ENCODE results near the gene SYCP2L. TPM values are rescaled to one million over a fixed set of nuclear protein-coding genes. Genes with fewer than 3 reads are reported as not detected.

Gene SYCP2L
- total and polyA plus RNA-seq, 2 donors (not counting 1 experiment from before 2014, with no cell fraction given) = 0.19 TPM; not detected in 1

GRCh38 chr6:10854922-10855632, 31.8 kb upstream of the SYCP2L start:
- ChIA-PET POLR2A (no interaction called here), CTCF (no interaction called here)
- Histone ChIP-seq H3K9me3 (ENCODE audit: control extremely low read depth in 1 of 3, control insufficient read depth in 2 of 3, insufficient read depth in 1 of 3, low read length in 2 of 3) (peaks cover 3 to 11% (median 8%) of the 10 kb centered on the region in 3 donors), H2AFZ (ENCODE audit: insufficient read depth, low read depth, low read length, poor library complexity, severe bottlenecking) (no peak overlapping the region), H3K4me2 (replicated peaks; ENCODE audit: low read depth, low read length, poor library complexity, severe bottlenecking) (no peak overlapping the region), H4K20me1 (ENCODE audit: control insufficient read depth, insufficient read depth, low read length, poor library complexity, severe bottlenecking) (no peaks in the 10 kb centered on the region), H3K4me1 (ENCODE audit: control insufficient read depth in 2 of 2, insufficient read depth in 2 of 2, low read length in 2 of 2) (no peaks in the 10 kb centered on the region), H3K9ac (ENCODE audit: low read length) (no peak overlapping the region), H3K36me3 (replicated peaks in 1 of 2; ENCODE audit: control extremely low read depth in 1 of 2, control insufficient read depth in 1 of 2, extremely low read depth in 1 of 2, insufficient read depth in 2 of 2, low read length in 1 of 2) (no peaks in the 10 kb centered on the region), H3K79me2 (ENCODE audit: control insufficient read depth, insufficient read depth, low read length) (no peaks in the 10 kb centered on the region), H3K27ac (ENCODE audit: low read length in 2 of 2) (no peak overlapping the region), H3K4me3 (ENCODE audit: control extremely low read depth in 1 of 5, extremely low read depth in 1 of 5, insufficient read depth in 1 of 5, low read depth in 2 of 5, low read length in 4 of 5) (no peak overlapping the region), H3K27me3 (replicated peaks in 1 of 4; ENCODE audit: control extremely low read depth in 1 of 4, control insufficient read depth in 3 of 4, insufficient read depth in 4 of 4, low read length in 3 of 4) (no peaks in the 10 kb centered on the region)
- peaks cover 8% of the 10 kb centered on the region for H3K27me3 Mint-ChIP-seq
- DNase-seq = no peak
- no peak for ATAC-seq (ENCODE audit: low read depth)
- 47% methylated on average over 4 of the region's 7 CpGs for WGBS (ENCODE audit: insufficient coverage)
- TF ChIP-seq EZH2 (IDR thresholded peaks at IDR 0.05; ENCODE audit: borderline replicate concordance, insufficient read depth, low read depth, low read length, poor library complexity, severe bottlenecking) = no peak
- no peak for TF ChIP-seq CTCF (IDR thresholded peaks at IDR 0.05)
- intact Hi-C loops (cut with micrococcal nuclease) = no loop called here
- H3K4me1 Mint-ChIP-seq = peaks cover 6% of the 10 kb centered on the region
- no peak overlapping the region for H3K4me3 Mint-ChIP-seq
- H3K27ac Mint-ChIP-seq = no peak overlapping the region
- H3K9me3 Mint-ChIP-seq (ENCODE audit: insufficient read depth) = peaks cover 11% of the 10 kb centered on the region

GRCh38 chr6:10857259-10857658, 29.6 kb upstream of the SYCP2L start:
- H3K36me3 ChIP-seq (replicated peaks in 1 of 2; ENCODE audit: control extremely low read depth in 1 of 2, control insufficient read depth in 1 of 2, extremely low read depth in 1 of 2, insufficient read depth in 2 of 2, low read length in 1 of 2) = no peaks in the 10 kb centered on the region
- WGBS (ENCODE audit: insufficient coverage) = no CpG with 5 or more reads among the region's 2 CpGs
- TF ChIP-seq CTCF (IDR thresholded peaks at IDR 0.05) = no peak
- no peak for TF ChIP-seq EZH2 (IDR thresholded peaks at IDR 0.05; ENCODE audit: borderline replicate concordance, insufficient read depth, low read depth, low read length, poor library complexity, severe bottlenecking)
- H2AFZ ChIP-seq (ENCODE audit: insufficient read depth, low read depth, low read length, poor library complexity, severe bottlenecking) = no peak overlapping the region
- no peak overlapping the region for H3K4me3 Mint-ChIP-seq
- no peak overlapping the region for H3K9ac ChIP-seq (ENCODE audit: low read length)
- peaks cover 6% of the 10 kb centered on the region for H3K4me1 Mint-ChIP-seq
- no peaks in the 10 kb centered on the region for H3K27me3 ChIP-seq (replicated peaks in 1 of 4; ENCODE audit: control extremely low read depth in 1 of 4, control insufficient read depth in 3 of 4, insufficient read depth in 4 of 4, low read length in 3 of 4)
- no peak overlapping the region for H3K27ac ChIP-seq (ENCODE audit: low read length in 2 of 2)
- H3K4me2 ChIP-seq (replicated peaks; ENCODE audit: low read depth, low read length, poor library complexity, severe bottlenecking) = no peak overlapping the region
- H3K27ac Mint-ChIP-seq = no peak overlapping the region
- no peaks in the 10 kb centered on the region for H4K20me1 ChIP-seq (ENCODE audit: control insufficient read depth, insufficient read depth, low read length, poor library complexity, severe bottlenecking)
- ChIA-PET POLR2A (no interaction called here), CTCF (no interaction called here)
- ATAC-seq (ENCODE audit: low read depth) = no peak
- peaks cover 3 to 11% (median 8%) of the 10 kb centered on the region in 3 donors for H3K9me3 ChIP-seq (ENCODE audit: control extremely low read depth in 1 of 3, control insufficient read depth in 2 of 3, insufficient read depth in 1 of 3, low read length in 2 of 3)
- intact Hi-C loops (cut with micrococcal nuclease) = no loop called here
- H3K27me3 Mint-ChIP-seq = peaks cover 8% of the 10 kb centered on the region
- peaks cover 11% of the 10 kb centered on the region for H3K9me3 Mint-ChIP-seq (ENCODE audit: insufficient read depth)
- H3K4me1 ChIP-seq (ENCODE audit: control insufficient read depth in 2 of 2, insufficient read depth in 2 of 2, low read length in 2 of 2) = no peaks in the 10 kb centered on the region
- no peak overlapping the region for H3K4me3 ChIP-seq (ENCODE audit: control extremely low read depth in 1 of 5, extremely low read depth in 1 of 5, insufficient read depth in 1 of 5, low read depth in 2 of 5, low read length in 4 of 5)
- no peak for DNase-seq
- H3K79me2 ChIP-seq (ENCODE audit: control insufficient read depth, insufficient read depth, low read length) = no peaks in the 10 kb centered on the region

All from B cell (primary cell).